ENCODE measurements around the gene FAM174B. TPM values are rescaled to one million over a fixed set of nuclear protein-coding genes. Genes with fewer than 3 reads are reported as not detected.

Gene FAM174B
- total and polyA plus RNA-seq, 2 experiments from 2014 or later: 15.0 to 21.8 TPM

DNA sequence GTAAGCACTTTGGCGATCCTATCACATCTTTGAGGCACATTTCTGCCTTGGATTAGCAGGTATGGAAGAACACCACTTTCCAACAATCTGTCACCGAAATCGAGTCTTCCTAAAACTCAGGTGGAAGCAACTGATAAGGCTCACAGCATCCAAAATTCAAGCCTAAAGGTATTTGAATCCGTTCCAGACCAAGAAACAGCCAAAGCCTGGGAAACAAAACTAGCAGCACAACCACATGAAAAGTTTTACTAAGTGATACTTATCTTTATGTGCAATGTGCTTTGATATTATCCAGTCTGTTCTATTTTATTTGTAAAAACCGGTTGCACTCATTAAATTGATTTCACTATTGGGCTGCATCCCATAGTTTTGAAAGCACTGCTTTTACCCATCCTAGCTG, 40.5 kb upstream of the FAM174B start (continued):
- TF ChIP-seq, protein P1, sequence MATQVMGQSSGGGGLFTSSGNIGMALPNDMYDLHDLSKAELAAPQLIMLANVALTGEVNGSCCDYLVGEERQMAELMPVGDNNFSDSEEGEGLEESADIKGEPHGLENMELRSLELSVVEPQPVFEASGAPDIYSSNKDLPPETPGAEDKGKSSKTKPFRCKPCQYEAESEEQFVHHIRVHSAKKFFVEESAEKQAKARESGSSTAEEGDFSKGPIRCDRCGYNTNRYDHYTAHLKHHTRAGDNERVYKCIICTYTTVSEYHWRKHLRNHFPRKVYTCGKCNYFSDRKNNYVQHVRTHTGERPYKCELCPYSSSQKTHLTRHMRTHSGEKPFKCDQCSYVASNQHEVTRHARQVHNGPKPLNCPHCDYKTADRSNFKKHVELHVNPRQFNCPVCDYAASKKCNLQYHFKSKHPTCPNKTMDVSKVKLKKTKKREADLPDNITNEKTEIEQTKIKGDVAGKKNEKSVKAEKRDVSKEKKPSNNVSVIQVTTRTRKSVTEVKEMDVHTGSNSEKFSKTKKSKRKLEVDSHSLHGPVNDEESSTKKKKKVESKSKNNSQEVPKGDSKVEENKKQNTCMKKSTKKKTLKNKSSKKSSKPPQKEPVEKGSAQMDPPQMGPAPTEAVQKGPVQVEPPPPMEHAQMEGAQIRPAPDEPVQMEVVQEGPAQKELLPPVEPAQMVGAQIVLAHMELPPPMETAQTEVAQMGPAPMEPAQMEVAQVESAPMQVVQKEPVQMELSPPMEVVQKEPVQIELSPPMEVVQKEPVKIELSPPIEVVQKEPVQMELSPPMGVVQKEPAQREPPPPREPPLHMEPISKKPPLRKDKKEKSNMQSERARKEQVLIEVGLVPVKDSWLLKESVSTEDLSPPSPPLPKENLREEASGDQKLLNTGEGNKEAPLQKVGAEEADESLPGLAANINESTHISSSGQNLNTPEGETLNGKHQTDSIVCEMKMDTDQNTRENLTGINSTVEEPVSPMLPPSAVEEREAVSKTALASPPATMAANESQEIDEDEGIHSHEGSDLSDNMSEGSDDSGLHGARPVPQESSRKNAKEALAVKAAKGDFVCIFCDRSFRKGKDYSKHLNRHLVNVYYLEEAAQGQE (IDR thresholded peaks at IDR 0.05; ENCODE audit: unreplicated experiment): no peak
- TF ChIP-seq STAT1 (IDR thresholded peaks at IDR 0.05; ENCODE audit: unreplicated experiment): no peak
- TF ChIP-seq ZNF114 (CRISPR knock-in tag; IDR thresholded peaks at IDR 0.05): no peak
- TF ChIP-seq, protein P2, sequence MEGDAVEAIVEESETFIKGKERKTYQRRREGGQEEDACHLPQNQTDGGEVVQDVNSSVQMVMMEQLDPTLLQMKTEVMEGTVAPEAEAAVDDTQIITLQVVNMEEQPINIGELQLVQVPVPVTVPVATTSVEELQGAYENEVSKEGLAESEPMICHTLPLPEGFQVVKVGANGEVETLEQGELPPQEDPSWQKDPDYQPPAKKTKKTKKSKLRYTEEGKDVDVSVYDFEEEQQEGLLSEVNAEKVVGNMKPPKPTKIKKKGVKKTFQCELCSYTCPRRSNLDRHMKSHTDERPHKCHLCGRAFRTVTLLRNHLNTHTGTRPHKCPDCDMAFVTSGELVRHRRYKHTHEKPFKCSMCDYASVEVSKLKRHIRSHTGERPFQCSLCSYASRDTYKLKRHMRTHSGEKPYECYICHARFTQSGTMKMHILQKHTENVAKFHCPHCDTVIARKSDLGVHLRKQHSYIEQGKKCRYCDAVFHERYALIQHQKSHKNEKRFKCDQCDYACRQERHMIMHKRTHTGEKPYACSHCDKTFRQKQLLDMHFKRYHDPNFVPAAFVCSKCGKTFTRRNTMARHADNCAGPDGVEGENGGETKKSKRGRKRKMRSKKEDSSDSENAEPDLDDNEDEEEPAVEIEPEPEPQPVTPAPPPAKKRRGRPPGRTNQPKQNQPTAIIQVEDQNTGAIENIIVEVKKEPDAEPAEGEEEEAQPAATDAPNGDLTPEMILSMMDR (conservative IDR thresholded peaks at IDR 0.05; ENCODE audit: low read depth in 2 of 2): no peak

DNA sequence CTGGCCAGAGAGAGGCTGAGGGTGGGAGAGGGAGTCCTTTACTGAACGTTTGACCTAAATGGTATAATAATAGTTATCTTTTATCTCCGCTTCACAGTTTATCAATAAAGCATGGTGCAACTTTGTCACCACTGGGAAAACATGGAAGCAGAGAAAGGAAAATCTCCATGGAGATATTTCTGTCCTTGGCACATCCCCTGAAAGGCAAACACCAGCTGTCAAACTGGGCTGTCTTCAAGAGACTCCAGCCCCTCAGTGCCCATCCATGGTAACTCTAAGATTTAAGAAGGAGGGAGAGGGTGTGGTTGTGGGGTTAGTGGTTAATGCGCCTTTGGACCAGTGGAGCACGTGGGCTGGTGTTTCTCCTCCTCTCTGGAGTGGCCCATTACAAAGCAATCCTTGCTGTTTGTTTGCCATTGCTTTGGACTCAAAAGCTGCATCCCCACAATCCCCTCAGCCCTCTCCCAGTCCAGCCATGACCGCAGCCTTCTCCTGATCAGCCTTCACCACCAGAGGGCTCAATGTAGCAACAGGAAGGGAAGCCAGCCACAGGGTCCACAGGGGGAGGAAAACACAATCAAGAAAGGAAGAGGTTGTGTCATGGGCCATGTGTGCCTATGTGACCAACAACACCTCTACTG, 38.2 kb upstream of the FAM174B start:
- Mint-ChIP-seq H3K36me3 (ENCODE audit: low read depth) (peaks cover 18% of the 10 kb centered on the region), H3K4me1 (peaks cover 3% of the 10 kb centered on the region; the same call in 2 of the 3 replicates), H3K27ac (no peak overlapping the region), H3K9me3 (peaks cover 20% of the 10 kb centered on the region), H3K27me3 (ENCODE audit: insufficient read depth, low read depth, poor library complexity) (peaks cover 2% of the 10 kb centered on the region), H3K4me3 (no peak overlapping the region)
- no peak overlapping the region; the same call in 1 of the 2 replicates for H2AFZ ChIP-seq
- H3K4me1 ChIP-seq (ENCODE audit: insufficient read depth): no peaks in the 10 kb centered on the region
- no peaks in the 10 kb centered on the region for H3K36me3 ChIP-seq (ENCODE audit: insufficient read depth)
- H3K4me2 ChIP-seq: no peak overlapping the region
- no peak overlapping the region for H3K27ac ChIP-seq (ENCODE audit: low read depth)
- H4K20me1 ChIP-seq (replicated peaks; ENCODE audit: insufficient read depth): no peaks in the 10 kb centered on the region
- no peaks in the 10 kb centered on the region for H3K79me2 ChIP-seq (replicated peaks; ENCODE audit: insufficient read depth)
- no peak overlapping the region for H3K4me3 ChIP-seq
- H3K9me2 ChIP-seq (ENCODE audit: insufficient read depth): peaks cover 4% of the 10 kb centered on the region; the same call in 1 of the 2 replicates
- H3F3A ChIP-seq (replicated peaks; ENCODE audit: low read depth): no peaks in the 10 kb centered on the region
- ATAC-seq: peak; percentile 100
- DNase-seq (ENCODE audit: low spot score): peak; percentile 91
- H3K27me3 ChIP-seq (ENCODE audit: insufficient read depth): no peaks in the 10 kb centered on the region
- TF ChIP-seq NANOG (IDR thresholded peaks at IDR 0.05; ENCODE audit: borderline replicate concordance) (no peak), EZH2phosphoT487 (IDR thresholded peaks at IDR 0.05; ENCODE audit: unreplicated experiment) (no peak), CREB1 (CRISPR knock-in tag; IDR thresholded peaks at IDR 0.05; ENCODE audit: low read depth) (no peak), EZH2 (IDR thresholded peaks at IDR 0.05; ENCODE audit: low read depth, unreplicated experiment) (no peak), POLR2AphosphoS5 (IDR thresholded peaks at IDR 0.05; ENCODE audit: low read depth) (no peak), ZNF331 (CRISPR knock-in tag; IDR thresholded peaks at IDR 0.05; ENCODE audit: low read depth) (no peak)
- TF ChIP-seq, protein P1 (IDR thresholded peaks at IDR 0.05; ENCODE audit: unreplicated experiment): no peak
- TF ChIP-seq, protein P2 (conservative IDR thresholded peaks at IDR 0.05; ENCODE audit: low read depth in 2 of 2): peak; percentile 77 to 96
- TF ChIP-seq, protein P3, sequence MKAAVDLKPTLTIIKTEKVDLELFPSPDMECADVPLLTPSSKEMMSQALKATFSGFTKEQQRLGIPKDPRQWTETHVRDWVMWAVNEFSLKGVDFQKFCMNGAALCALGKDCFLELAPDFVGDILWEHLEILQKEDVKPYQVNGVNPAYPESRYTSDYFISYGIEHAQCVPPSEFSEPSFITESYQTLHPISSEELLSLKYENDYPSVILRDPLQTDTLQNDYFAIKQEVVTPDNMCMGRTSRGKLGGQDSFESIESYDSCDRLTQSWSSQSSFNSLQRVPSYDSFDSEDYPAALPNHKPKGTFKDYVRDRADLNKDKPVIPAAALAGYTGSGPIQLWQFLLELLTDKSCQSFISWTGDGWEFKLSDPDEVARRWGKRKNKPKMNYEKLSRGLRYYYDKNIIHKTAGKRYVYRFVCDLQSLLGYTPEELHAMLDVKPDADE (IDR thresholded peaks at IDR 0.05): no peak

Measured in GM23338 (cell line).